ENCODE data around the gene PRRT2.
"Not testable (repeated sequence)": the region's sequence is repeated elsewhere in the genome, so short reads cannot be mapped to it uniquely, and the experiment has no call there.

The PRRT2 gene

DNA sequence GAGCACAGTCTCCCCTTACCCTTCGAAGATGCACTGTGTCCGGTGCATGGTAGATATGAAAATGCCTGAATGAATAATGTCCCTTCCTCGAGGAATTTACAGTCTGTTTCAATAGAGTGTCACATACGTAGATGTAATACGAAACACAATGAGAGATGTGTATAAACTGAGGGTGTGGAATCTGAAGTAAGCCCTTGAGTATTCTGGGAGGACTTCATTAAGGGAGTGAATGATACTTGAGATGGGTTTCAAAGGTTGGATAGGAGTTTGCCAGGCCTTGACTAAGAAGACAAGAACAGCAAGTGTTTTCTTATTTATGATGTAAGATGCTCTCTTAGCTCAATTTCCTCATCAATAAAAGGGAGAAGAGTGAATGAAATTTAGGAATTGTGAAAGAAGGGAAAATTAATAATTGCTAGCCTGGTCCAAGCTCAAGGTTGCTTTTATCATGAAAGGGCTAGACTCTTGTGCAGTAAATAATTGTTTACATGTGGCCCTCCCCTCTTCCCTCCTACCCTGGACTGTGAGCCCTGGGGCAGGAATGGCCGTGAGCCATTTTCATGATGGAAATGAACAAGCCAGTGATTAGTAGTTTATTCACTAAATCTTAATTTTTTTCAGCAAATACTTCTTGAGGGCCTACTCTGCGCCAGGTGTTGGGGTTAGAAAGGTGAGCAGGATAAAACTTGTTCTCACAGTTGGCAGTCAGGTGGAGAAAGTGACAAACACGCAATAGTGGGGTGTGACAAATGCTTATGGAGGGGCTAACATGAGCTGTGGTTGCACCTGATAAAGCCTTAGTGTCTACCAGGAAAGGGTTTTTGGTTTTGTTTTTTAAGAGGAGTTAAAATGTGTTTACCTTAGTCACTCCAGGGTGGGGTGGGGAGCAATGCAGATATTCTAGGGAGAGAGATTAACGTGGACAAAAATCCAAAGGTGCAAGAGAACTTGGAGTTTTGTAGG is 19.9 kb upstream of the PRRT2 start:
- Histone ChIP-seq H3K36me3 (ENCODE audit: control insufficient read depth, insufficient read depth, low read length) (peaks cover 6% of the 10 kb centered on the region; the same call in 1 of the 2 replicates), H3K27ac (ENCODE audit: low read length) (no peak overlapping the region), H3K4me3 (ENCODE audit: low read length) (peak overlapping the region; percentile 86; the same call in 1 of the 2 replicates), H3K27me3 (ENCODE audit: control insufficient read depth, insufficient read depth, low read length) (no peaks in the 10 kb centered on the region), H3K4me1 (ENCODE audit: control insufficient read depth, insufficient read depth, low read length) (no peaks in the 10 kb centered on the region), H3K9me3 (ENCODE audit: control insufficient read depth, insufficient read depth, low read length) (no peaks in the 10 kb centered on the region)
- no CpG with 5 or more reads among the region's 9 CpGs for WGBS (ENCODE audit: insufficient coverage, insufficient read length)
- no peak for DNase-seq (ENCODE audit: low read depth, low spot score)

DNA sequence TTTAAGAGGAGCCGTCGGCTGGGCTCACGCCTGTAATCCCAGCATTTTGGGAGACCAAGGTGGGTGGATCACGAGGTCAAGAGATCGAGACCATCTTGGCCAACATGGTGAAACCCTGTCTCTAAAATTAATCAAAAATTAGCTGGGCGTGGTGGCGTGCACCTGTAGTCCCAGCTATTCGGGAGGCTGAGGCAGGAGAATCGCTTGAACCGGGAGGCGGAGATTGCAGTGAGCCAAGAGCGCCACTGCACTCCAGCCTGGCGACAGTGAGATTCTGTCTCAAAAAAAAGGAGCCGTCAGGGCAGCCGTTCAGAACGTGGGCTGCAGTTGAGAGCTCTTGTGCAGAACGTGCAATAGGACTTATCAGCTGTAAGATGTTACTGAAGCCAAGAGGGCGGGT is 18.8 kb upstream of the PRRT2 start:
- WGBS (ENCODE audit: insufficient coverage, insufficient read length), result no CpG with 5 or more reads among the region's 18 CpGs
- not testable (repeated sequence) for H3K4me3 ChIP-seq (ENCODE audit: low read length); H3K9me3 ChIP-seq (ENCODE audit: control insufficient read depth, insufficient read depth, low read length); H3K27ac ChIP-seq (ENCODE audit: low read length); H3K4me1 ChIP-seq (ENCODE audit: control insufficient read depth, insufficient read depth, low read length); H3K27me3 ChIP-seq (ENCODE audit: control insufficient read depth, insufficient read depth, low read length); DNase-seq (ENCODE audit: low read depth, low spot score)
- peaks cover 13% of the 10 kb centered on the region; the same call in 1 of the 2 replicates for H3K36me3 ChIP-seq (ENCODE audit: control insufficient read depth, insufficient read depth, low read length)

DNA sequence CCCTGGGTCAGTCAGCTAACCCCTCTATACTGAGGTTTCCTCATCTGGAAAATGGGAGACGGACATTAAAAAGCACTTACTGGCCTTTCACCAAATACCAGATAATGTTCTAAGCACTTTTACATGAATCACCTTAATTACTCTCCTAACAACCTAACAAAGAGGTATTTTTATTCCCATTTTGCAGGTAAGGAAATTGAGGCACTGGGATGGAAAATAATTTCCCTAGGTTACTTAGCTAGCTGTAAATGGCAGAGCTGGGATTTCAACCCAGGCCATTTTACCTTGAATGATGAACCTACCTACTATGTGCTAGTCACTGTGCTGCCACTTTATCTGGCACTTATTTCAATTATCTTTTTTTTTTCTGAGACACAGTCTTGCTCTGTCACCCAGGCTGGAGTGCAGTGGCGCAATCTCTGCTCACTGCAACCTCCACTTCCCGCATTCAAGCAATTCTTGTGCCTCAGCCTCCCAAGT is 17.7 kb upstream of the PRRT2 start:
- H3K27me3 ChIP-seq (ENCODE audit: control insufficient read depth, insufficient read depth, low read length), result no peaks in the 10 kb centered on the region
- WGBS (ENCODE audit: insufficient coverage, insufficient read length), result no CpG with 5 or more reads among the region's 3 CpGs
- H3K27ac ChIP-seq (ENCODE audit: low read length), result no peak overlapping the region
- peaks cover 23% of the 10 kb centered on the region for H3K36me3 ChIP-seq (ENCODE audit: control insufficient read depth, insufficient read depth, low read length)
- H3K4me3 ChIP-seq (ENCODE audit: low read length), result no peak overlapping the region
- H3K4me1 ChIP-seq (ENCODE audit: control insufficient read depth, insufficient read depth, low read length), result no peaks in the 10 kb centered on the region
- DNase-seq (ENCODE audit: low read depth, low spot score), result no peak
- H3K9me3 ChIP-seq (ENCODE audit: control insufficient read depth, insufficient read depth, low read length), result no peaks in the 10 kb centered on the region

DNA sequence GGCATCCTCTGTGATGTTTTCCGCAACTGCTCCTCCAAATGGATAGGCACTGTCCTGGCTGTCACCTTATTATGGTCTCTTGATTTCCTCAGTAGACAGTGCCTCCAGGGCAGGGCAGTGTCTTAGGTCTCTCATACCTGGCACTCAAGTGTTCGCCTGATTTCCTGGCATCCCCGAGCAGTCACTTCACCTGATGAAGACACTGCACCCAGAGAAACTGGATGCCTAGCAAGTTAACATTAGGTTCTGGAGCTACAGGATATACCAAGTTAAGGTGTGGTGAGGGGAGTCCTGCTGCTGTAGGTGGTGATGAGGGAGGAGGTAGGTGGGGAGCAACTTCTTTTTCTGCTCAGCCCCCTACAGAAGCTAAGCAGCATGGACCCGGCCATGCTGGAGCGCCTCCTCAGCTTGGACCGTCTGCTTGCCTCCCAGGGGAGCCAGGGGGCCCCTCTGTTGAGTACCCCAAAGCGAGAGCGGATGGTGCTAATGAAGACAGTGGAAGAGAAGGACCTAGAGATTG is 9.5 kb upstream of the PRRT2 start:
- H3K4me3 ChIP-seq (ENCODE audit: low read length), result no peak overlapping the region
- WGBS (ENCODE audit: insufficient coverage, insufficient read length), result no CpG with 5 or more reads among the region's 8 CpGs
- no peaks in the 10 kb centered on the region for H3K27me3 ChIP-seq (ENCODE audit: control insufficient read depth, insufficient read depth, low read length)
- H3K36me3 ChIP-seq (ENCODE audit: control insufficient read depth, insufficient read depth, low read length), result peaks cover 33% of the 10 kb centered on the region
- DNase-seq (ENCODE audit: low read depth, low spot score), result no peak
- H3K4me1 ChIP-seq (ENCODE audit: control insufficient read depth, insufficient read depth, low read length), result no peaks in the 10 kb centered on the region; the same call in 1 of the 2 replicates
- H3K9me3 ChIP-seq (ENCODE audit: control insufficient read depth, insufficient read depth, low read length), result no peaks in the 10 kb centered on the region
- H3K27ac ChIP-seq (ENCODE audit: low read length), result no peak overlapping the region

DNA sequence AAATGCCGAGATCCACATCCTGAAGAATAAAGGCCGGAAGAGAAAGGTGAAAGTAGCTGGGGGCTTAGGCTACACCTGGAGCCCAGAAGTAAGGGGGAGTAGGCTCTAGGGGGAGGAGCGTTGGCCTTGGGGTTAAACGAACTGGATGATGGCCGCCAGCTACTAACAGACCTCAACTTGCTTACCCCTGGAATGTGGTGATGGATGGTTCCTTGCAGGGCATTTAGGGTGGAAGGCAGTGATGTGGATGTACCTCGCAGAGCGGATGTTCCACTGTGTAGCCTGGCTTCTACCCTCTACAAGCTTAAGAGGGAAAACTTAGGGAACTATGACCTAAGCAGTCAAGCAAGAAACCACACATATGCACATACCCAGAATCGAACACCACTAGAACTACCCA is 8.0 kb upstream of the PRRT2 start:
- H3K4me3 ChIP-seq (ENCODE audit: low read length), result no peak overlapping the region
- no peaks in the 10 kb centered on the region for H3K9me3 ChIP-seq (ENCODE audit: control insufficient read depth, insufficient read depth, low read length)
- no peak overlapping the region for H3K27ac ChIP-seq (ENCODE audit: low read length)
- H3K4me1 ChIP-seq (ENCODE audit: control insufficient read depth, insufficient read depth, low read length), result peaks cover 5% of the 10 kb centered on the region
- H3K36me3 ChIP-seq (ENCODE audit: control insufficient read depth, insufficient read depth, low read length), result peaks cover 30% of the 10 kb centered on the region
- no peaks in the 10 kb centered on the region for H3K27me3 ChIP-seq (ENCODE audit: control insufficient read depth, insufficient read depth, low read length)
- DNase-seq (ENCODE audit: low read depth, low spot score), result no peak
- no CpG with 5 or more reads among the region's 8 CpGs for WGBS (ENCODE audit: insufficient coverage, insufficient read length)

GRCh38 chr16:29804455-29805231 is 7.3 kb upstream of the PRRT2 start:
- peaks cover 6% of the 10 kb centered on the region for H3K4me1 ChIP-seq (ENCODE audit: control insufficient read depth, insufficient read depth, low read length)
- peak overlapping the region; percentile 53; the same call in 1 of the 2 replicates for H3K4me3 ChIP-seq (ENCODE audit: low read length)
- H3K9me3 ChIP-seq (ENCODE audit: control insufficient read depth, insufficient read depth, low read length), result no peaks in the 10 kb centered on the region
- no peaks in the 10 kb centered on the region for H3K27me3 ChIP-seq (ENCODE audit: control insufficient read depth, insufficient read depth, low read length)
- no CpG with 5 or more reads among the region's 26 CpGs for WGBS (ENCODE audit: insufficient coverage, insufficient read length)
- no peak overlapping the region for H3K27ac ChIP-seq (ENCODE audit: low read length)
- DNase-seq (ENCODE audit: low read depth, low spot score), result no peak
- peaks cover 29% of the 10 kb centered on the region for H3K36me3 ChIP-seq (ENCODE audit: control insufficient read depth, insufficient read depth, low read length)

DNA sequence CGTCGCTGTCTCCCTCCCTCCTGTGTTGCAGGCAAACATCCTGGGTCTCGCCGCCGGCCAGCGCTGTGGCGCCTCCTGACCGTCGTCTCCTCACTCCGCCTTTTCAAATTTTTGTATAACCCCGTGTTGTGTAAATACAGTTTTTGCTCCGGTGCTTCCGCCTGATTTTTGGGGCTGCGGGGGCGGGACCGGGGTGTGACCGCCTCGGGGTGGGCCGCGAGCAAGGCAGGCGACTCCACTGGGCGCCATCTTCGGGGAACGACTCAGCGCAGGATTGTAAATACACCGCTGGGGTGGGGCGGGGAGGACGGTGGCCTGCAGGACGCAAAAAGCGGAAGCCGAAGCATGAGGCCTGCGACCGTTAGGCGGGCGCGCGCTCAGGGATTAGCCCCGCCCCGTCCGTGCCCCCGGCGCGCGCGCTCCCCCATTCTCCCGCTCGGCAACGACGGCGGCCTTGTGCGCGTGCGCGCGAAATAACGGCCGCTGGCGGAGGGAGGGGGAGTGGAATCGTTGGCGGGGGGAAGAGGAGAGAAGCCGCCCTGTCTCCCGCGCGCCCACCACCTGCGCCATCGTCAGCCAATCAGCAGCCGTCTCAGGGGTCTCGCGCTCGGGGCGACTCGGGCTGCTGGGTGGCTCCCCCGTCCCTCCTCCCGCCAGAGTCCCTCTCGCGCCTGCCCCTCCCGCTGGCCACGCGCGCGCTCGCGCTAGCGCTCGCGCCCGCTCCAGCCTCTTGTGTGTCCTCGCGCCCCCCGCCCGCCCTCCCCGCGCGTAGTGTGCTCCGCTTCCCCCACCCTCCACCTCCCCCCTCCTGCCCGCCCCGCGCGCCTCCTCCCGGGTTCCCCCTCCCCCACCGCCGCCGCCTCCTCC is 6.5 kb upstream of the PRRT2 start:
- no CpG with 5 or more reads among the region's 103 CpGs for WGBS (ENCODE audit: insufficient coverage, insufficient read length)
- no peak overlapping the region for H3K27ac ChIP-seq (ENCODE audit: low read length)
- peak overlapping the region; percentile 53; the same call in 1 of the 2 replicates for H3K4me3 ChIP-seq (ENCODE audit: low read length)
- no peaks in the 10 kb centered on the region for H3K27me3 ChIP-seq (ENCODE audit: control insufficient read depth, insufficient read depth, low read length)
- no peaks in the 10 kb centered on the region for H3K9me3 ChIP-seq (ENCODE audit: control insufficient read depth, insufficient read depth, low read length)
- no peak for DNase-seq (ENCODE audit: low read depth, low spot score)
- peaks cover 8% of the 10 kb centered on the region for H3K4me1 ChIP-seq (ENCODE audit: control insufficient read depth, insufficient read depth, low read length)
- H3K36me3 ChIP-seq (ENCODE audit: control insufficient read depth, insufficient read depth, low read length), result peaks cover 25% of the 10 kb centered on the region

GRCh38 chr16:29806099-29806579 is 5.9 kb upstream of the PRRT2 start, which contains the start of gene MAZ:
MAZ (plus strand) TSS chr16:29806529; CDS start chr16:29806702, 173 bp downstream.
- DNase-seq (ENCODE audit: low read depth, low spot score), result no peak
- no peak within 1 kb of the TSS for H3K27ac ChIP-seq (ENCODE audit: low read length)
- peak within 1 kb of the TSS; percentile 53 for H3K4me3 ChIP-seq (ENCODE audit: low read length)
- WGBS (ENCODE audit: insufficient coverage, insufficient read length), result no CpG with 5 or more reads among the region's 67 CpGs
- H3K9me3 ChIP-seq (ENCODE audit: control insufficient read depth, insufficient read depth, low read length), result no peaks in the 10 kb centered on the region
- peaks cover 8% of the 10 kb centered on the region for H3K4me1 ChIP-seq (ENCODE audit: control insufficient read depth, insufficient read depth, low read length)
- H3K27me3 ChIP-seq (ENCODE audit: control insufficient read depth, insufficient read depth, low read length), result no peaks in the 10 kb centered on the region
- H3K36me3 ChIP-seq (ENCODE audit: control insufficient read depth, insufficient read depth, low read length), result peaks cover 21% of the 10 kb centered on the region

DNA sequence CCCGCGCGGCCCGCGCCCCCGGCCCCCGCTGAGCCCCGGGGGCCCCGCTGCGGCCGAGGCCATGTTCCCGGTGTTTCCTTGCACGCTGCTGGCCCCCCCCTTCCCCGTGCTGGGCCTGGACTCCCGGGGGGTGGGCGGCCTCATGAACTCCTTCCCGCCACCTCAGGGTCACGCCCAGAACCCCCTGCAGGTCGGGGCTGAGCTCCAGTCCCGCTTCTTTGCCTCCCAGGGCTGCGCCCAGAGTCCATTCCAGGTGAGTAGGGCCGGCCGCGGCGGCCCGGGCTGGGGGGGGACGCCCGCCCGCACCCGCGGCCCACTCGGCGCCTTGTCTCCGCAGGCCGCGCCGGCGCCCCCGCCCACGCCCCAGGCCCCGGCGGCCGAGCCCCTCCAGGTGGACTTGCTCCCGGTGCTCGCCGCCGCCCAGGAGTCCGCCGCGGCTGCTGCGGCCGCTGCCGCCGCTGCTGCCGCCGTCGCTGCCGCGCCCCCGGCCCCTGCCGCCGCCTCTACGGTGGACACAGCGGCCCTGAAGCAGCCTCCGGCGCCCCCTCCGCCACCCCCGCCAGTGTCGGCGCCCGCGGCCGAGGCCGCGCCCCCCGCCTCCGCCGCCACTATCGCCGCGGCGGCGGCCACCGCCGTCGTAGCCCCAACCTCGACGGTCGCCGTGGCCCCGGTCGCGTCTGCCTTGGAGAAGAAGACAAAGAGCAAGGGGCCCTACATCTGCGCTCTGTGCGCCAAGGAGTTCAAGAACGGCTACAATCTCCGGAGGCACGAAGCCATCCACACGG is 5.2 kb upstream of the PRRT2 start:
- Histone ChIP-seq H3K27ac (ENCODE audit: low read length) (no peak overlapping the region), H3K36me3 (ENCODE audit: control insufficient read depth, insufficient read depth, low read length) (peaks cover 16% of the 10 kb centered on the region), H3K4me3 (ENCODE audit: low read length) (peak overlapping the region; percentile 50), H3K27me3 (ENCODE audit: control insufficient read depth, insufficient read depth, low read length) (no peaks in the 10 kb centered on the region), H3K9me3 (ENCODE audit: control insufficient read depth, insufficient read depth, low read length) (no peaks in the 10 kb centered on the region), H3K4me1 (ENCODE audit: control insufficient read depth, insufficient read depth, low read length) (peaks cover 8% of the 10 kb centered on the region)
- WGBS (ENCODE audit: insufficient coverage, insufficient read length), result no CpG with 5 or more reads among the region's 99 CpGs
- no peak for DNase-seq (ENCODE audit: low read depth, low spot score)

Measured in iPS DF 6.9 (cell line).